ENCODE measurements around the gene COMMD7.

DNA sequence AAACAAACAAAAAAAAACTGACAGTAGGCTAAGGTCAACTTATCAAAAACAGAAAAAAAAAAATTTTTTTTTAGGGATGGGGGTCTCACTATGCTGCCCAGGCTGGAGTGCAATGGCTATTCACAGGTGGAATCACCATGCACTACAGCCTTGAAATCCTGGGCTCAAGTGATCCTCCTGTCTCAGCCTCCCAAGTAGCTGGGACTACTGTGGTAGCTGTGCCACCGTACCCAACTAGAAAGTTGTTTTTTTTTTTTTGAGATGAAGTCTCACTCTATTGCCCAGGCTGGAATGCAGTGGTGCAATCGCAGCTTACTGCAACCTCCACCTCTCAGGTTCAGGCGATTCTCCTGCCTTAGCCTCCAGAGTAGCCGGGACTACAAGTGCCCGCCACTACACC is 2.1 kb downstream of the COMMD7 start:
- TF ChIP-seq MAFK (IDR thresholded peaks at IDR 0.05; ENCODE audit: low read depth, low read length) (no peak), RAD21 (IDR thresholded peaks at IDR 0.05; ENCODE audit: low read length) (no peak), SMC3 (IDR thresholded peaks at IDR 0.05; ENCODE audit: low read depth, low read length) (no peak), POLR2A (IDR thresholded peaks at IDR 0.05; ENCODE audit: low read depth, low read length) (no peak), RFX5 (IDR thresholded peaks at IDR 0.05; ENCODE audit: low read depth, low read length) (no peak), MXI1 (IDR thresholded peaks at IDR 0.05; ENCODE audit: borderline replicate concordance, low read depth, low read length) (no peak)
- TF ChIP-seq, protein P1, sequence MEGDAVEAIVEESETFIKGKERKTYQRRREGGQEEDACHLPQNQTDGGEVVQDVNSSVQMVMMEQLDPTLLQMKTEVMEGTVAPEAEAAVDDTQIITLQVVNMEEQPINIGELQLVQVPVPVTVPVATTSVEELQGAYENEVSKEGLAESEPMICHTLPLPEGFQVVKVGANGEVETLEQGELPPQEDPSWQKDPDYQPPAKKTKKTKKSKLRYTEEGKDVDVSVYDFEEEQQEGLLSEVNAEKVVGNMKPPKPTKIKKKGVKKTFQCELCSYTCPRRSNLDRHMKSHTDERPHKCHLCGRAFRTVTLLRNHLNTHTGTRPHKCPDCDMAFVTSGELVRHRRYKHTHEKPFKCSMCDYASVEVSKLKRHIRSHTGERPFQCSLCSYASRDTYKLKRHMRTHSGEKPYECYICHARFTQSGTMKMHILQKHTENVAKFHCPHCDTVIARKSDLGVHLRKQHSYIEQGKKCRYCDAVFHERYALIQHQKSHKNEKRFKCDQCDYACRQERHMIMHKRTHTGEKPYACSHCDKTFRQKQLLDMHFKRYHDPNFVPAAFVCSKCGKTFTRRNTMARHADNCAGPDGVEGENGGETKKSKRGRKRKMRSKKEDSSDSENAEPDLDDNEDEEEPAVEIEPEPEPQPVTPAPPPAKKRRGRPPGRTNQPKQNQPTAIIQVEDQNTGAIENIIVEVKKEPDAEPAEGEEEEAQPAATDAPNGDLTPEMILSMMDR (conservative IDR thresholded peaks at IDR 0.05; ENCODE audit: low read depth, low read length): no peak

Data from IMR-90 (cell line).